Esophagus muscularis mucosa (tissue), 4 donors: ENCODE data around the gene MRC2.

Experiments used
- CTCF ChIP-seq, 3 experiments: fragments of 200-600 bp in 2 of 3; fragments of 450-650 bp in 1 of 3; sonication (generic) in 2 of 3; IDR thresholded peaks; one replicate each; pipeline ENCODE4 v1.5.1; 2017 to 2019; ENCODE audit warnings: antibody characterized with exemption in 3 of 3, mild to moderate bottlenecking in 2 of 3, moderate library complexity in 1 of 3
- EP300 ChIP-seq: sonication (generic); formaldehyde crosslinking; IDR thresholded peaks from one replicate; pipeline ENCODE4 v1.6.1; 2017; ENCODE audit warnings: antibody characterized with exemption
- POLR2AphosphoS5 ChIP-seq, 2 donors: sonication (generic); formaldehyde crosslinking; IDR thresholded peaks; one replicate each; pipeline ENCODE4 v1.6.1; 2017; ENCODE audit warnings: antibody characterized with exemption in 2 of 2

GRCh38 chr17:62668091-62668804, 40.8 kb downstream of the MRC2 start:
- no peak for TF ChIP-seq CTCF (IDR thresholded peaks at IDR 0.05)
- TF ChIP-seq EP300, result no peak
- TF ChIP-seq POLR2AphosphoS5 (IDR thresholded peaks at IDR 0.05), result no peak
